Dendritic cell treated with granulocyte-macrophage colony-stimulating factor and Interleukin-4, amounts not matched to agents 40 ng/mL and 50 ng/mL, for 4 days (primary cell): ENCODE data around the gene MYH8.

Experiments used
- H3K27ac Mint-ChIP-seq: one replicate; pipeline ENCODE4 v1.8.0; 2022; ENCODE audit warnings: mild to moderate bottlenecking, mixed read lengths
- H3K27me3 Mint-ChIP-seq: one replicate; pipeline ENCODE4 v1.8.0; 2022; ENCODE audit warnings: mild to moderate bottlenecking, mixed read lengths
- H3K36me3 Mint-ChIP-seq: one replicate; pipeline ENCODE4 v1.8.0; 2022; ENCODE audit warnings: low read depth, mixed read lengths
- H3K4me1 Mint-ChIP-seq: one replicate; pipeline ENCODE4 v1.8.0; 2022; ENCODE audit warnings: low read depth, mixed read lengths
- H3K4me3 Mint-ChIP-seq: one replicate; pipeline ENCODE4 v1.8.0; 2022; ENCODE audit warnings: mild to moderate bottlenecking, moderate library complexity, mixed read lengths
- H3K9me3 Mint-ChIP-seq: one replicate; pipeline ENCODE4 v1.8.0; 2022; ENCODE audit warnings: mixed read lengths
- intact Hi-C: fragments of 100-400 bp; cut with micrococcal nuclease; formaldehyde crosslinking; loops from one replicate; pipeline ENCODE4 v1.15.0; 2022

Gene MYH8

DNA sequence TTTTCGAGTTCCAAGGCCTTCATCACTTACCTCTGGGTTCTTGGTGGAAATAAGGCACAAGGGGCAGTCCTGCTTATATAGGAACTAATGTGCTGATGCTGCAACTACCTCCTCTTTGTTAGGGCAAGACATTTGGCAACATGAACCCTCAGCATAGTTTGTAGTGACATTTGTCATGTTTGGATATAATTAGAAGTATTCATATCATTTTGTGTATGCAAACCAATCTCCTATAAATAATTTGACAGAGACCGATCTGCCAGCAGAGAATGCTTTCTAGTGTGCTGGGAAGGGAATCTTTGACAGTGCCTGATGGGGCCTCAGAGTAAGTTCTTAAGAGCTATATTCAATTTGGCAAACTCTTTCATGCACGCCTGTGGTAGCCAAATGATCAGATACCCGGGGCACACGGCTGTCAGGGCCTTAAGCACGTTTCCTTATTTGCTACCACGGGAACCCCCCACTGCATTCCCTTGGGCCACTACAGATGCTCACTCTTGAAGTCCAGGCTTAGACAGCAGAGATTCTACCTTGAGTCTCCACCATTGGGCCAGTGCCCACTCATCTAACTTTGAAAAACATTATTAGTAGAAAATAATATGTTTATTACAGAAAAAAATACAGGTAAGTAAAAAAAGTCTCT, at the start of gene MYH8:
Gene MYH8 (minus strand): TSS at position 51 of the 643 bp plus-strand sequence. CDS start 1,723 bp downstream, outside the sequence.
- H3K9me3 Mint-ChIP-seq, result no peaks in the 10 kb centered on the region
- H3K36me3 Mint-ChIP-seq, result no peaks in the 10 kb centered on the region
- peaks cover 4% of the 10 kb centered on the region for H3K27me3 Mint-ChIP-seq
- no peaks in the 10 kb centered on the region for H3K4me1 Mint-ChIP-seq
- no peak within 1 kb of the TSS for H3K27ac Mint-ChIP-seq
- intact Hi-C loops, result no loop called here
- H3K4me3 Mint-ChIP-seq, result no peak within 1 kb of the TSS

DNA sequence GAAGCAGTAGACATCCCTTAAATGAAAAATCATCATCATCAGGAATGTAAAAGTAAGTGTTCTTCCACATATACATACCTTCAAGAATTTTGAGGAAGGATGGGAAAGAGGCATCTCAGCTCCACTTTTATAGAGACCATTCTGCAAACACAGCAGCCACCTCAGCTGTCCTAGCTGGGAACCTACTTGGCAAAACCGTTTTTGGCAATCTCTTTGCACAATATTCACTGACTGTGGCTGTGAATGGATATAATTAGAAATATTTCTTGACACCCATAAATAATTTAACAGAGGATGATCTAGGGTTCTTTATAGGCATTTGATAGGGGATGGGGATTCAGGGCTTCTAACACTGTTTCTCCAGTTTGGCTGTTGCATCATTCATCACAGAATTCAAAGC, 47.7 kb upstream of the MYH8 start, which contains the start of gene MYH4:
Gene MYH4 (minus strand): TSS at position 101 of the 400 bp plus-strand sequence. CDS start 2,814 bp downstream, outside the sequence.
- Mint-ChIP-seq H3K9me3 (no peaks in the 10 kb centered on the region), H3K36me3 (no peaks in the 10 kb centered on the region), H3K27ac (no peak within 1 kb of the TSS), H3K4me3 (no peak within 1 kb of the TSS), H3K27me3 (no peaks in the 10 kb centered on the region), H3K4me1 (no peaks in the 10 kb centered on the region)
- intact Hi-C loops, result no loop called here

DNA sequence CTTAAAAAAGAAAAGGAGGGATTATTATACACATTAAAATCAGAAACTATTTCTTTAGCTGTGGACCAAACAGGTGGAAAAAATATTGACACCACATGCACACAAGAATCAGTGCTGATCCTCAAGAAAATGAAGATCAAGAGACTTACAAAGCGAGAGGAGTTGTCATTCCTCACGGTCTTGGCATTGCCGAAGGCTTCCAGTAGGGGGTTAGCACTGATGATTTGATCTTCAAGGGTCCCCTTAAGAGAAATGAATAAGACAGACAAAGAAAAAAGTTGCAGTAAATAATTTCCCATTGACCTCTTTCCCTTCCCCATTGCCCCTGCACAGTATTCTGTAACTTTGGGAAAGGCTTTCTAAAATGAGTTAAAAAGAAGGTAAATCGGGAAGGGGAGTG, 41.7 kb upstream of the MYH8 start:
- H3K27ac Mint-ChIP-seq, result no peak overlapping the region
- intact Hi-C loops, result no loop called here
- H3K9me3 Mint-ChIP-seq, result no peaks in the 10 kb centered on the region
- no peak overlapping the region for H3K4me3 Mint-ChIP-seq
- no peaks in the 10 kb centered on the region for H3K4me1 Mint-ChIP-seq
- H3K36me3 Mint-ChIP-seq, result no peaks in the 10 kb centered on the region
- peaks cover 4% of the 10 kb centered on the region for H3K27me3 Mint-ChIP-seq

DNA sequence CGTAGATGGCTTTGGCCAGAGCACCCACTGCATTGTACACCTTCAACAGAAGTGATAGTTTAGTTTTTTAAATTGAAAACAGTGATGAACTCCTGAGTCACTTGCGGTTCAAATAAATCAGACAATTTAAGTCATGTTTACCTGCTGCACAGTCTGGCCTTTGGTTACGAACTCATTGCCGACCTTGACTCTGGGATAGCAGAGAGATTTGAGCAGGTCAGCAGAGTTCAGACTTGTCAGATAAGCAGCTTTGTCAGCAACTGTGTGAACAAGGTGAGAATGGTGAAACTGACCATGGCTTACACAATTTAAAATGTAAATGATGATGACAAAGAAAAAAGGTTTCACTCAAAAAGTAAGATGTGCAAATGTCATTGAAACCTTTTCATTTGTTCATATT, 38.3 kb upstream of the MYH8 start:
- H3K36me3 Mint-ChIP-seq, result no peaks in the 10 kb centered on the region
- H3K27me3 Mint-ChIP-seq, result peaks cover 4% of the 10 kb centered on the region
- no peak overlapping the region for H3K4me3 Mint-ChIP-seq
- H3K9me3 Mint-ChIP-seq, result no peaks in the 10 kb centered on the region
- intact Hi-C loops, result no loop called here
- no peaks in the 10 kb centered on the region for H3K4me1 Mint-ChIP-seq
- H3K27ac Mint-ChIP-seq, result no peak overlapping the region

DNA sequence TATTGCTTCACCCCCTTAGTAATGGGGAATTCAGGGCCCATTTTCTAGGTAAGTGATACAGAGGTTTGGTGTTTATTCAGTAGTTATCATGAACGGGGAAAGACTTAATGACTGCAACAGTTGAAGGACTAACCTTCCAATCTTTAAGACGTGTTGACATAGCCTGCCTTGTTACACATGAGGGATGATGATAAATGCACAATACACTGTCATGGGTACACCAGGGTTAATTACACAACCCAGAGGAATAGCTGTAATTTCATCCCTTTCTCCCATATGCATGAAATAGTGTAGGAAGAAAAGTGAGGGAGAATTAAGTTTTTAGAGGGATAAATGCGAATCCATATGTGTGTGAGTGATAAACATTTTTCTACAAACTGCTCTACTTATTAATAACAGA, 37.0 kb upstream of the MYH8 start:
- no peak overlapping the region for H3K27ac Mint-ChIP-seq
- H3K36me3 Mint-ChIP-seq, result no peaks in the 10 kb centered on the region
- intact Hi-C loops, result no loop called here
- H3K27me3 Mint-ChIP-seq, result peaks cover 4% of the 10 kb centered on the region
- H3K4me1 Mint-ChIP-seq, result no peaks in the 10 kb centered on the region
- no peak overlapping the region for H3K4me3 Mint-ChIP-seq
- H3K9me3 Mint-ChIP-seq, result no peaks in the 10 kb centered on the region

GRCh38 chr17:10457952-10458351, 36.2 kb upstream of the MYH8 start:
- Mint-ChIP-seq H3K27me3 (peaks cover 4% of the 10 kb centered on the region), H3K27ac (no peak overlapping the region)

GRCh38 chr17:10447026-10447931, 25.5 kb upstream of the MYH8 start:
- Mint-ChIP-seq H3K9me3 (no peaks in the 10 kb centered on the region), H3K36me3 (no peaks in the 10 kb centered on the region), H3K4me1 (no peaks in the 10 kb centered on the region), H3K27me3 (peaks cover 9% of the 10 kb centered on the region), H3K4me3 (no peak overlapping the region), H3K27ac (no peak overlapping the region)
- intact Hi-C loops, result no loop called here

More at GRCh38 chr17:10457952-10458351, 36.2 kb upstream of the MYH8 start:
- Mint-ChIP-seq H3K9me3 (no peaks in the 10 kb centered on the region), H3K4me1 (no peaks in the 10 kb centered on the region), H3K36me3 (no peaks in the 10 kb centered on the region), H3K4me3 (no peak overlapping the region)
- intact Hi-C loops, result no loop called here

DNA sequence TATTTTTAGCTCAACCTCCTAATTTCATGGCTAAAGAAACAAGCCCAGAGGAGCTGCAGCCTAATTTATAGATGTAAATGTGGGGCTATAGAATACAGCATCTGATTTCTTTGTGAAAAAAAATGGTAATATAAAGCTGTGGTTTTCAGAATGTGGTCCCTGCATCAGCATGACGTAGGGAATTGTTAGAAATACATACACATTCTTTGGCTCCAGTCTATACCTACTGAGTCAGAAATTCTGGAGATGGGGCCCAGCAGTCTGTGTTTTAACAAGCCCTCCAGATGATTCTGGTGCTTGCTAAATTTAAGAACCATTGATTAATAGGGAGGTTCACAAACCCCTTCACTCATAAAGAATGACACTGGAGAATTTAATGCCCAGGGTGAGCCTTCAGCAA, 18.1 kb upstream of the MYH8 start:
- Mint-ChIP-seq H3K4me1 (no peaks in the 10 kb centered on the region), H3K4me3 (no peak overlapping the region), H3K9me3 (no peaks in the 10 kb centered on the region), H3K27me3 (peaks cover 6% of the 10 kb centered on the region), H3K27ac (no peak overlapping the region), H3K36me3 (no peaks in the 10 kb centered on the region)
- intact Hi-C loops, result no loop called here

- Mint-ChIP-seq H3K9me3 (no peaks in the 10 kb centered on the region), H3K4me3 (no peak overlapping the region), H3K27me3 (peaks cover 6% of the 10 kb centered on the region), H3K27ac (no peak overlapping the region), H3K36me3 (no peaks in the 10 kb centered on the region), H3K4me1 (no peaks in the 10 kb centered on the region)
- intact Hi-C loops, result no loop called here
Measured at GRCh38 chr17:10435096-10435495, 13.3 kb upstream of the MYH8 start.

- H3K27ac Mint-ChIP-seq, result no peak overlapping the region
- H3K36me3 Mint-ChIP-seq, result no peaks in the 10 kb centered on the region
- peaks cover 5% of the 10 kb centered on the region for H3K27me3 Mint-ChIP-seq
- no peaks in the 10 kb centered on the region for H3K9me3 Mint-ChIP-seq
- H3K4me1 Mint-ChIP-seq, result no peaks in the 10 kb centered on the region
- intact Hi-C loops, result no loop called here
- H3K4me3 Mint-ChIP-seq, result no peak overlapping the region
Measured at GRCh38 chr17:10429421-10430045, 7.8 kb upstream of the MYH8 start.

- H3K27ac Mint-ChIP-seq, result no peak overlapping the region
- H3K36me3 Mint-ChIP-seq, result no peaks in the 10 kb centered on the region
- no peak overlapping the region for H3K4me3 Mint-ChIP-seq
- intact Hi-C loops, result no loop called here
- H3K4me1 Mint-ChIP-seq, result no peaks in the 10 kb centered on the region
- H3K27me3 Mint-ChIP-seq, result peaks cover 5% of the 10 kb centered on the region
- H3K9me3 Mint-ChIP-seq, result no peaks in the 10 kb centered on the region
Measured at GRCh38 chr17:10428781-10429180, 7.0 kb upstream of the MYH8 start.

- Mint-ChIP-seq H3K27ac (no peak overlapping the region), H3K4me3 (no peak overlapping the region), H3K9me3 (no peaks in the 10 kb centered on the region), H3K36me3 (no peaks in the 10 kb centered on the region), H3K4me1 (no peaks in the 10 kb centered on the region), H3K27me3 (peaks cover 3% of the 10 kb centered on the region)
- intact Hi-C loops, result no loop called here
Measured at GRCh38 chr17:10421211-10421610, 539 bp downstream of the MYH8 start.

DNA sequence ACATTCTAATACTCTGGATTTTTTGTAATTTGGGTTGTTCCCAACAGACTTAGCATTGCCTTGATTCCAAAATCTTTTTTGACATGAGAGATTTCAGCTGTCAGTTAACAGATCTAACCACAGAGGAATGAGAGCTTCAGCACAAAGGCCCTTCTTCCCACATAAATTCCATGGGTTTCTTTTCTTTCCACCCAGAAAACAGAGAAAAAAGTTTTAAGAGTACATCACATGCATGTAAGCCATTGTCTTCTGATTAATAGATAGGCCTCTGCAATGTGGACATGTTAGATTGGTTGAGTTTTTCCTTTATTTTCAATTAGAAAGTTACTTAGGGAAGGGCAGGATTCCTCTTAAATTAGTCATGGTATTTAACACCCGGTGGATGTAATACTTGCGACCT, 939 bp downstream of the MYH8 start:
- Mint-ChIP-seq H3K36me3 (no peaks in the 10 kb centered on the region), H3K27ac (no peak overlapping the region), H3K4me3 (no peak overlapping the region), H3K27me3 (peaks cover 3% of the 10 kb centered on the region), H3K4me1 (no peaks in the 10 kb centered on the region), H3K9me3 (no peaks in the 10 kb centered on the region)
- intact Hi-C loops, result no loop called here

DNA sequence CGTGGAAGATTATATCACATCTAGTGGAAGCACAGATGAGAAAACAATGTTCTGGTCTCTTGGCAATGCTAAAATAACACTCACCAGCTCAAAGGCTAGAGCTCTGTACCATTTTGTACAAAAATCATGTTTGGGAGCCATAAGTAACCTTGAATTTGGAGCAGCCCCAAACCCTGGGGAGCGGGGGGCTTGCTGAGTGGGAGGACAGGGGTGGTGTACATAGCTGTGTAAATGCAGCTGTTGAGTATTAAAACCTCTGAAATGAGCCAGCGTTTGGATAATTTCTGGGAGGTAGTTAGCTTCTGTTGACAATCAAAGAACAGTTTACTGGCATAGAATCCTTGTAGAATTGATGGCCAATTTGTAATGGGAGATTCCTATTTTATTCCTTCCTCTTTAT, 4.3 kb downstream of the MYH8 start:
- H3K4me1 Mint-ChIP-seq, result no peaks in the 10 kb centered on the region
- no peaks in the 10 kb centered on the region for H3K36me3 Mint-ChIP-seq
- H3K27me3 Mint-ChIP-seq, result peaks cover 3% of the 10 kb centered on the region
- no peak overlapping the region for H3K4me3 Mint-ChIP-seq
- H3K9me3 Mint-ChIP-seq, result no peaks in the 10 kb centered on the region
- intact Hi-C loops, result no loop called here
- H3K27ac Mint-ChIP-seq, result no peak overlapping the region
